Fibroblast of peridontal ligament (primary cell): Measurements from ENCODE around the gene ATXN1.

Experiments
- DNase-seq: peaks from one replicate; pipeline ENCODE4 v3.0.0-alpha.2; 2010; ENCODE audit errors: extremely low read depth

Gene ATXN1

GRCh38 chr6:16362296-16362695 is 399.0 kb downstream of the ATXN1 start:
- no peak for DNase-seq

- no peak for DNase-seq
Measured at GRCh38 chr6:16361861-16362260, 399.4 kb downstream of the ATXN1 start.

- no peak for DNase-seq
Measured at GRCh38 chr6:16361121-16361520, 400.1 kb downstream of the ATXN1 start.

GRCh38 chr6:16360365-16360764 is 400.9 kb downstream of the ATXN1 start:
- DNase-seq, result no peak

GRCh38 chr6:16359563-16359962 is 401.7 kb downstream of the ATXN1 start:
- DNase-seq, result no peak

GRCh38 chr6:16358531-16359138 is 402.6 kb downstream of the ATXN1 start:
- no peak for DNase-seq

- no peak for DNase-seq
Measured at GRCh38 chr6:16355699-16356446, 405.4 kb downstream of the ATXN1 start.

GRCh38 chr6:16355238-16355637 is 406.0 kb downstream of the ATXN1 start:
- DNase-seq, result no peak

GRCh38 chr6:16354692-16355091 is 406.6 kb downstream of the ATXN1 start:
- DNase-seq, result no peak

GRCh38 chr6:16352821-16353438 is 408.3 kb downstream of the ATXN1 start:
- DNase-seq, result no peak

GRCh38 chr6:16352258-16352635 is 409.0 kb downstream of the ATXN1 start:
- DNase-seq, result peak; percentile 81

GRCh38 chr6:16349544-16349943 is 411.7 kb downstream of the ATXN1 start:
- DNase-seq, result no peak

GRCh38 chr6:16346831-16347230 is 414.4 kb downstream of the ATXN1 start:
- no peak for DNase-seq

GRCh38 chr6:16345449-16346330 is 415.6 kb downstream of the ATXN1 start:
- DNase-seq, result peak; percentile 91

- peak; percentile 63 for DNase-seq
Measured at GRCh38 chr6:16344756-16345155, 416.5 kb downstream of the ATXN1 start.

- DNase-seq, result no peak
Measured at GRCh38 chr6:16343593-16343992, 417.7 kb downstream of the ATXN1 start.

- DNase-seq, result no peak
Measured at GRCh38 chr6:16339265-16339587, 422.0 kb downstream of the ATXN1 start.

- DNase-seq, result peak; percentile 100
Measured at GRCh38 chr6:16338577-16339264, 422.5 kb downstream of the ATXN1 start.

- peak; percentile 99 for DNase-seq
Measured at GRCh38 chr6:16337295-16337975, 423.8 kb downstream of the ATXN1 start.

GRCh38 chr6:16336911-16337294 is 424.4 kb downstream of the ATXN1 start:
- DNase-seq, result no peak
